T-helper 9 cell (primary cell): Measurements from ENCODE around the gene TMC4.

Experiments
- DNase-seq: peaks from one replicate; pipeline ENCODE4 v3.0.0-alpha.2; 2020

Gene TMC4

GRCh38 chr19:54153731-54154326, 19.1 kb downstream of the TMC4 start:
- DNase-seq, result no peak

GRCh38 chr19:54152878-54153524, 20.0 kb downstream of the TMC4 start:
- no peak for DNase-seq

GRCh38 chr19:54152267-54152666, 20.7 kb downstream of the TMC4 start:
- DNase-seq, result no peak

- no peak for DNase-seq
These were observed 21.5 kb downstream of the TMC4 start for GRCh38 chr19:54151362-54152035.

- DNase-seq, result no peak
These were observed 23.7 kb downstream of the TMC4 start for GRCh38 chr19:54149021-54149812.

GRCh38 chr19:54148158-54148557, 24.8 kb downstream of the TMC4 start:
- DNase-seq, result no peak

- DNase-seq, result no peak
These were observed 25.3 kb downstream of the TMC4 start for GRCh38 chr19:54147676-54148075.

GRCh38 chr19:54145541-54146158, 27.3 kb downstream of the TMC4 start:
- DNase-seq, result no peak

- DNase-seq, result no peak
These were observed 30.7 kb downstream of the TMC4 start for GRCh38 chr19:54142166-54142780.

GRCh38 chr19:54141356-54141755, 31.6 kb downstream of the TMC4 start:
- no peak for DNase-seq

GRCh38 chr19:54138489-54139256, 34.3 kb downstream of the TMC4 start:
- DNase-seq, result no peak

GRCh38 chr19:54137699-54138488, 35.1 kb downstream of the TMC4 start, which contains the start of gene CNOT3:
Gene CNOT3, plus strand, starts transcription at chr19:54137762. Its CDS starts 5,217 bp downstream, at chr19:54142979.
- no peak for DNase-seq

GRCh38 chr19:54136864-54137698, 35.9 kb downstream of the TMC4 start:
- DNase-seq, result peak; percentile 96

GRCh38 chr19:54136086-54136863, 36.7 kb downstream of the TMC4 start:
- no peak for DNase-seq

GRCh38 chr19:54133957-54134590, 38.9 kb downstream of the TMC4 start:
- DNase-seq, result no peak

- no peak for DNase-seq
These were observed 39.5 kb downstream of the TMC4 start for GRCh38 chr19:54133312-54133956.

- no peak for DNase-seq
These were observed 43.4 kb downstream of the TMC4 start for GRCh38 chr19:54129617-54129996.
